IPS-18c (cell line): ENCODE results near the gene MAGI2.

Experiments
- H3K4me3 ChIP-seq: 2 replicates; pipeline ENCODE4 v1.7.0; 2013; ENCODE audit warnings: low read depth, mild to moderate bottlenecking, low read length, moderate library complexity; ENCODE audit not compliant: insufficient read depth
- H3K9me3 ChIP-seq: one replicate; pipeline ENCODE4 v1.6.1; 2013; ENCODE audit warnings: mild to moderate bottlenecking, low read length, moderate library complexity; ENCODE audit not compliant: control insufficient read depth, insufficient read depth

Gene MAGI2

GRCh38 chr7:78492146-78492545 lies 961.3 kb downstream of the MAGI2 start:
- Histone ChIP-seq H3K9me3 (no peaks in the 10 kb centered on the region), H3K4me3 (no peak overlapping the region)

- no peaks in the 10 kb centered on the region for H3K9me3 ChIP-seq
- no peak overlapping the region for H3K4me3 ChIP-seq
Measured at GRCh38 chr7:78490524-78490923, 962.9 kb downstream of the MAGI2 start.

- Histone ChIP-seq H3K9me3 (no peaks in the 10 kb centered on the region), H3K4me3 (no peak overlapping the region)
Measured at GRCh38 chr7:78489476-78490240, 963.8 kb downstream of the MAGI2 start.

- Histone ChIP-seq H3K4me3 (no peak overlapping the region), H3K9me3 (no peaks in the 10 kb centered on the region)
Measured at GRCh38 chr7:78487464-78487863, 966.0 kb downstream of the MAGI2 start.

- Histone ChIP-seq H3K4me3 (no peak overlapping the region), H3K9me3 (no peaks in the 10 kb centered on the region)
Measured at GRCh38 chr7:78479348-78479747, 974.1 kb downstream of the MAGI2 start.

- H3K9me3 ChIP-seq: no peaks in the 10 kb centered on the region
- H3K4me3 ChIP-seq: no peak overlapping the region
Measured at GRCh38 chr7:78476851-78477405, 976.5 kb downstream of the MAGI2 start.

GRCh38 chr7:78473571-78474301 lies 979.7 kb downstream of the MAGI2 start:
- Histone ChIP-seq H3K4me3 (no peak overlapping the region), H3K9me3 (no peaks in the 10 kb centered on the region)

- no peak overlapping the region for H3K4me3 ChIP-seq
- H3K9me3 ChIP-seq: no peaks in the 10 kb centered on the region
Measured at GRCh38 chr7:78473021-78473420, 980.4 kb downstream of the MAGI2 start.

GRCh38 chr7:78472519-78472918 lies 980.9 kb downstream of the MAGI2 start:
- Histone ChIP-seq H3K4me3 (no peak overlapping the region), H3K9me3 (no peaks in the 10 kb centered on the region)

- Histone ChIP-seq H3K4me3 (no peak overlapping the region), H3K9me3 (no peaks in the 10 kb centered on the region)
Measured at GRCh38 chr7:78465894-78466293, 987.6 kb downstream of the MAGI2 start.

GRCh38 chr7:78463039-78463438 lies 990.4 kb downstream of the MAGI2 start:
- no peak overlapping the region for H3K4me3 ChIP-seq
- H3K9me3 ChIP-seq: no peaks in the 10 kb centered on the region

GRCh38 chr7:78450706-78451105 lies 1002.8 kb downstream of the MAGI2 start:
- H3K9me3 ChIP-seq: no peaks in the 10 kb centered on the region
- H3K4me3 ChIP-seq: no peak overlapping the region

GRCh38 chr7:78448911-78449310 lies 1004.6 kb downstream of the MAGI2 start:
- Histone ChIP-seq H3K9me3 (no peaks in the 10 kb centered on the region), H3K4me3 (no peak overlapping the region)

- Histone ChIP-seq H3K9me3 (no peaks in the 10 kb centered on the region), H3K4me3 (no peak overlapping the region)
Measured at GRCh38 chr7:78444267-78444666, 1009.2 kb downstream of the MAGI2 start.

- H3K9me3 ChIP-seq: no peaks in the 10 kb centered on the region
- H3K4me3 ChIP-seq: no peak overlapping the region
Measured at GRCh38 chr7:78443811-78444210, 1009.7 kb downstream of the MAGI2 start.

GRCh38 chr7:78441737-78442136 lies 1011.7 kb downstream of the MAGI2 start:
- no peaks in the 10 kb centered on the region for H3K9me3 ChIP-seq
- no peak overlapping the region for H3K4me3 ChIP-seq

GRCh38 chr7:78438433-78438832 lies 1015.0 kb downstream of the MAGI2 start:
- Histone ChIP-seq H3K9me3 (no peaks in the 10 kb centered on the region), H3K4me3 (no peak overlapping the region)

GRCh38 chr7:78437118-78437517 lies 1016.3 kb downstream of the MAGI2 start:
- no peak overlapping the region for H3K4me3 ChIP-seq
- no peaks in the 10 kb centered on the region for H3K9me3 ChIP-seq
